GM18873 (cell line): ENCODE measurements around the gene CCDC197.

ENCODE experiments used
- ATAC-seq: cut with Tn5 transposase; IDR thresholded peaks from one replicate; pipeline ENCODE4 v1.9.1; 2021; ENCODE audit warnings: mild to moderate bottlenecking, moderate library complexity, moderate number of reproducible peaks; ENCODE audit not compliant: unreplicated experiment, low FRiP score

The CCDC197 gene

DNA sequence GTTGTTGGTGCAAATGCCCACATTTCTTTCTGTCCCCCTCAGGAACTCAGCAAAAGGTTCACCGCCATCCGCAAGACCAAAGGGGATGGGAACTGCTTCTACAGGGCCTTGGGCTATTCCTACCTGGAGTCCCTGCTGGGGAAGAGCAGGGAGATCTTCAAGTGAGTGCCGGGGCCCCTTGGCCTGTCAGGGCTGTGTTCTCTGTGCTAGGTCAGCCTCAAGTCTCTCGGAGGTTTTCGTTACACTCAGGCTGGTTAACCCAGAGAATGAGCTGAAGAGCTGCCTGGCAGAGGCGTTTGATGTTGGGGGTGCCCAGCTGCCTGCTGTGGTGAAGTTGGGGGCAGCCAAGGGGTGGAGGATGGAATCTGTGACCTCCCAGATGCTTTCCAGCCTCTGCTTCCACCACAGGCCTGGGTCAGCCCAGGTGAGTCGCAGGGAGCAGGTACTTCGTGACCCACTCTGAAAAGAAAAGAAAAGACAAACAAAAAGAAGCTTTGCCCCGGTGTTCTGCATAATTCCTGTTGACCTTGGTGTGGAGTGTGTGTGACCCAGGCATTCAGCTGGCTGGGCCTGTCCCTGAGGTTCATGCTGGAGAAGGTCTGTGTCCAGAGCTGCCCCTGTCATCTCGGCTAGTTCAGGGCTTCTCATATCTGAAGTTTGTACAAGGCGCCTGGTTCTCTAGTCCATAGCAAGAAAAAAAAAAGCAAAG lies 42.0 kb downstream of the CCDC197 start:
- no peak for ATAC-seq

- ATAC-seq = no peak
Measured at GRCh38 chr14:94040247-94040646, 43.1 kb downstream of the CCDC197 start.

DNA sequence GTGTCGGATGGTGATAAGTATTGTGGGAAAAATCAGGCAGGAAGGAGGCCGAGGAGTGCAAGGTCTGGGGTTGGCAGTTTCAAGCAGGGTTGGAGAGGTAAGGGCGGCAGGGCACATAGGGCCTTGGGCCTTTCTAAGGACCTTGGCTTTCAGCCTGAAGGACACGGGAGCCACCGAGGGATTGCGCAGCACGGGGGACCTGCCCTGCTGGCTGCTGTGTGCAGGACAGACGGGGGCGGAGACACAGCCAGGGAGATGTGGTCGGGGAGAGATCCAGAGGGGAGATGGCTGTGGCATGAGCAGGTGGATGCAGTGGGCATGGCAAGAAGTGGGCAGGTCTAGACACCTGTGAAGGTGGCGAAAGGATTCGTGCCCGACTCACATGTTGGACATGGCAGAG lies 43.7 kb downstream of the CCDC197 start:
- ATAC-seq = no peak

DNA sequence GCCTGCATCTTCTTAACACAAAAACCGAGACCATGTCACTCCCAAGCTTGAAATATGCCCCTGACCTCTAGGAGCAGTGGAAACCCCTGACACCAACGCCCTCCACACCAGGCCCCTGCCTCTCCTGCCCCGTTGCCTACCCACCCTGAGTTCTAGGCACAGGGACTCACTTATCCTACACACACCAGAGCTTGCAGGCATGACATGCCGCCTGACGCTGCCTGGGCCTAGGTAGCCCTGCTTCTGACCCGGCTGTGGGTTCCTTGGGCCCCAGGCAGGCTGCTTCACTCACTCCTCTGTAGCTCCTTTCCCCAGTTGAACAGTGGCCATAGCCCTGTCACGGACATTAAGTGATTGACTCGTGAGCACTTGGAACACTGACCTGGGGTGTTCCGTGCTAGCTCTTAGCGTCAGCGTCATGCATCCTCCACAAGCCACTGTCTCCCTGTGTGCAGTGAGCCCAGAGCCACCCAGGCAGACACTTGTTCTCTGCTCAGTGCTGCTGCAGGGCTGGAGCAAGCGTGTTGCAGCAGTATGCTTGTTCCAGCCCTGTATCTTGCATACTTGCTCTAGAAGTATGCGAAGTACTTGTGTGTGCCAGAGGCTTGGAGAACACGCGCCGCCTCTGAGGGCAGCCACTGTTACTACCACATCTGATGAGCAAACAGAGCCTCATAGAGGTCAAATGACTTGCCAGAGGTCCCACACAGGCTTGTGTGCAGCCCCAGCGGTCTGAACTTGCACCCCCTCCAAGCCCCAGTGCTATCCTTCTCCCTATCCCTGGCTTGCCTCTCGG lies 44.6 kb downstream of the CCDC197 start:
- ATAC-seq = no peak

DNA sequence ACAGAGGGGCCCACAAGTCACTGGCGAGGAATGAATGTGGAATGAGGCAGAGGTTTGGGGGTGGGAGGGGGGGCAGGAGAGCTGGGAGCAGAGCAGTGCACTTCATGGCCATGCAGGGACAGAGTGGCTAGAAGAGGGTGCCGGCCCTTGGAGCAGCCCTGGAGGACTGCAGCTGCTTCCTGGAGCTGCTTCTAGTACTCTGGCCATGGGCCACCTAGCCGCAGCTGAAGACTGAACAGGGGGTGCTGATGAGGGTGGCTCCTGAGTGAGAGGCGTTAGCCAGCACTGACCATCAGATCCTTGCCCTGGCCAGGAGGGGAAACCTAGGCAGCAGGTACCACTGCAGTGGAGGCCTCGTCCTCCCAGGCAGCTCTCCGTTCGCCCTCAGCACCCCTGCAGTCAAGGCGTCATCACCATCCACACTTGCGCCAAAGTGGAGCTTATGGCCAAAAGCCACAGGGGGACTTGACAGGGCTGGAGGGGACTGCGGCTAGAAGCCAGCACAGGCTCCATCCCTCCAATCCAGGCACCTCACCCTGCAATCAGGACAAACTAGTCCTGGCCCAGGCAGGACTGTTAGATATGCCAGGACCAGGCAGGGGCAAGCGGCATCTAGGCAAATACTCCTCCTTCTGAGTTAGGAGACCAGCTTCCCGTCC lies 45.5 kb downstream of the CCDC197 start:
- ATAC-seq = no peak

DNA sequence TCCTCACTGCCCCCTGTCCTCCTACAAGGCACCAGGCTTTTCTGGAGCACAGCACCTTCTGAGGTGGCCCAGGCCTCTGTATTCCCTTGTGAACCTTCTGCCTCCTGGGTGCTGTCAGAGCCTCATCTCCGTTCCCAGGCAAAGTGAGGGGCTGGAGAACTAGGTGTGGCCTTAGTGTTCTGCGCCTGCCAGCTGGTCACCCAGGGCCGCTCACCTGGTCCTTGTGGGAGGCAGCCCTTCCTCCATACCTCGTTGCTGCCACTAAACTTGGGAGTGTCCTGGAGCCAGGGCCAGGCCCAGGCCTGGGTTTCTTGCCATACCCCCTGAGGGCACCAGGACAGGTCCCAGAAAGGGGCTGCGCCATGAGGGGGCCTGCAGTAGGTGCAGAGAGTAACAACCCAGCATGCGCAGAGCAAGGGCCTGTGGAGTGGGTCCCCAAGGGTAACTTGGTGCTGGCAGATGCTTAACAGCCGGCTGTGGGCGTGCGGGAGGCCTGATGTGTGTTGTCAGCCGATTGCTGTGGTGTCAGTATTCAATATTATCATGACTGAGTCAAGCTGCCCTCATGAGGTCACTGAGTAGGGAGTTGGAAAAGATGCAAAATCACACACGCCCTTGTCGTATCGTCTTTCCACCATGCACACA lies 46.1 kb downstream of the CCDC197 start:
- no peak for ATAC-seq

DNA sequence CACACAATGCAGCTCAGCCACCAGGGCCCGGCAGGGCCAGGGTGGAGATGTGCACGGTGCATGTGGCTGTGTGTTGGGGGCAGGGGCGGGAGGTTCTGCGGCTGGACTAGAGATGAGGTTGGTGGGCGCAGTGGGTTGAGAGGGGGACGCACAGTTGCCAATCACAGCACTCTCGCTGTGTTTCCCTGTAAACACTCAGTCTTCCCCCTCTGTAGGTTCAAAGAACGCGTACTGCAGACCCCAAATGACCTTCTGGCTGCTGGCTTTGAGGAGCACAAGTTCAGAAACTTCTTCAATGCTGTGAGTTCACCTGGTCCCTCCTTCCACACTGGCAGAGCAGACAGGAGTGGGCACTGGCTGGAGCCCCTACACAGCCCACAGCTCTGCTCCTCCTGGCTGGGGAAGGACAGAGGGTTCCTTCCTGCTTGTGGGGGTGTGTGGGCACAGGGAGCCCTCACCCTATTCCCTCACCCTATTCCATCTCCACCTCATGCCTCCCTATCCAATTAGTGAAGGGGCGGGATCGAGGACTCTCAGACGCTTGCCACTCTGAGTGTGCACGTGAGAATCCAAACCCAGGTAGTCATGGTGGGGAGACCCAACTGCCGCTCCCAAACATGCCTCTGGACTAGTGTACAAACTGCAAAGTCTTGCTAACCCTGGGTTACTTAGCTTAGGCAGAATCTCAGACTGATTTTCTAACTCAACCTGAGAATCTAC lies 46.8 kb downstream of the CCDC197 start:
- ATAC-seq = no peak

DNA sequence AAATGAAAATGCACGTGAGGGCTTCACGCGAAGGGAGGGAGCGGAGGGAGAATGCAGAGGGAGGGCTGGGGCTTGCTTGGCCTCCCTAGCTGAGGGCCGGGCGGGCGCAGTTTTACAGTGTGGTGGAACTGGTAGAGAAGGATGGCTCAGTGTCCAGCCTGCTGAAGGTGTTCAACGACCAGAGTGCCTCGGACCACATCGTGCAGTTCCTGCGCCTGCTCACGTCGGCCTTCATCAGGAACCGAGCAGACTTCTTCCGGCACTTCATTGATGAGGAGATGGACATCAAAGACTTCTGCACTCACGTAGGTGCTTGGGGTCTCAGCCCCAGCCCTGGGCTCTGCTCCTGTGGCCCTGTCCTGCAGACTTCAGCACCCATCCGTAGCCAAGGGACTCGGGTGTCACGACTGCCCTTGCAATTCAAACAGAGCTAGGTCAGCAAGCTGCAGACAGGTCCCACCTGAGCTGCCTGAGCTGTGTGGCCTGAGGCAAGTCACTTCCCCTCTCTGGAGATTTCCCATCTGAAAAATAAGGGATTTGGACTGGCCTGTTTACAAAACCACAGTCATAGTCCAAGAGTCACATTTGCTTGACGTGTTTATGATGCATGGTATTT lies 47.5 kb downstream of the CCDC197 start:
- ATAC-seq = no peak

DNA sequence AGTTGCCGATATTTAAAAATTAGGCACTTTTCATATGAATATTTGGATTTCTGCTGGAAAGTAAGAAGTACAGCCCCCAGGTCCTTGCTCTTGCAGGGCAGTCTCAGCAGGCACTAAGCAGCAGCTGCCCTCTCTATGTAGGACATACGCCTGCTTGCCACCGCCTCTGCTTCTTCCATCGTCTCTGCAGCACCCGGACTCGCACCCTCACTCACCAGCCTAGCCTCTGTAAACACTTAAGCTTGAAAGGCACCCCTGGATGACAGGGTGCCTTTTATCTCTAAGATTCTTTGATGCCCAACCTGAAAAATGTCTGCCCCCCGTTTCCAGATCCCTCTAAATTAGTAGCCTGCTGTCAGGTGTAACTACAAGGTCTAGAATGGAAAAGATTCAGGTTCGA lies 48.0 kb downstream of the CCDC197 start:
- no peak for ATAC-seq

GRCh38 chr14:94045563-94046345 lies 48.7 kb downstream of the CCDC197 start:
- no peak for ATAC-seq

DNA sequence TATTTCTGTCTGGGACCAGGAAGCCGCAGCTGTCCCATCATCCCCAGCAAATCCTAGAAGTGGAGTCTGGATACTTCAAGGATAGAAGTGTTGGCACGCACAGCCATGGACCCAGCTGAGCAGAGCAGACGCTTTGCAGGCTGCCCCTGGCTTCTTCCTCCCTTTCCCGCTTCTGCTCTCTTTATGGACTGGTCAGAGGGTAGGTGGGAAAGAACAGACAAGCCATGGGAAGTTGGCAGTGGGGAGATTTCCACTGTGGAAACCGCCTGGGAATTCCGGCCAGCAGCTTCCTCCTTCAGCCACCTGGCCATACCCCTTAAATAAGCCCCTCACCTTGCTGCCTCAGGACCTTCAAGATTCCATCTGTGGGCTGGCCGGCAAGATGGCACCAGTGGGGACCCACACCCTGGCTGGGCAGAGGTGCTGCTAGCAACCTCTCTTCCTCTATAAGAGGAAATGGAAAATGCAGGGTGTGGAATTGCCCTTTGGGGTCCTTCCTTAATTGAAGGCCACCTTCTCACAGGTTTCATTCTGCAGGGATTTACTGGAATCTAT lies 49.7 kb downstream of the CCDC197 start:
- ATAC-seq = no peak

- ATAC-seq = no peak
Measured at GRCh38 chr14:94047581-94047980, 50.5 kb downstream of the CCDC197 start.

- ATAC-seq = no peak
Measured at GRCh38 chr14:94048691-94049624, 51.9 kb downstream of the CCDC197 start.

GRCh38 chr14:94049625-94050023 lies 52.5 kb downstream of the CCDC197 start:
- ATAC-seq = no peak

DNA sequence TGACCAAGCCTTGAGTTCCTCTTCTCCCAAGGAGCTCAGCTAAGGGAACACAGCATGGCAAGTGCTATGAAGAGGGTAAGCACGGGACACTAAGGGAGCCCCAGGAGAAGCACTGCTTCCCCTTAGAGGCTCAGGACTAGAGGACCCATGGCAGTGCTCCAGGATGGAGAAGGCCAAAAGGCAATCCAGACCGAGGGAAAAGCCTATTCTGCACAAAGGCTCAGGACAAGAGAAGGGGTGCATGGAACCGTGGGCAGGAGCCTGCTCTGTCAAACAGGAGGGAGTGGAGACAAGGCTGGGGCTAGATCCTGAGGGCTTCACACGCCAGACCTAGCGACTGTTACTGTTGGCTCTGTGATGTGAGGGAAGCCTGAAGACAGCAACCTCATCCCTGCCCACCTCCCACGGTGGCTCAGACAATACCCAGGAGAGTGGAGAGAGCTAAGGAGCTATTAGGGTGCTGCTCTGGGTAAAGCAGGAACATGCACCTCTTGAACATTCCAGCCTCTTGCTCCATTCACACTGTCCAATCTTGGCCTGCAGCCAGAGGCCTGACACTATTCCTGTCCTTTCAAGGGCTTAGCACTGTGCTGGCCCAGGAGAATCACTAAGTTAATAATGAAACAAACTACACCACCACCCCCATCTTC lies 53.3 kb downstream of the CCDC197 start:
- no peak for ATAC-seq

DNA sequence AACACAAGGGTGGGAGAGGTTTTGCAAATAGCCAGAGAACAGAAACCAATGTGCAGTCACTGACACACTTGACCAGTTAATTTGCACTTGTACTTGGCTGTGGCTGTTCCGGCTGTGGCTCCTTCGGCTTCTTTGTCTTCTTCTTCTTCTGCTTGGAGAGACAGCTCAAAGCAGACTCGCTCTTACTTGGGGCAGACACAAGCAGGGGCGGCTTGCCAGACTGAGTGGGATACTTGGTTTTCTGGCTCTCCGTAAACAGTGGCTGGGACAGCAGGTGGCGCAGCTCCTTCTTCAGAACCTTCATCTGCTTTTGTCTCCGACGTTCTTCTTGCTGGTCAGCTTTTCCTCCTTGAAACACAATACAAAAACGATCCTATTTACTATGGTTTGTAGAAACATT lies 54.0 kb downstream of the CCDC197 start:
- no peak for ATAC-seq

DNA sequence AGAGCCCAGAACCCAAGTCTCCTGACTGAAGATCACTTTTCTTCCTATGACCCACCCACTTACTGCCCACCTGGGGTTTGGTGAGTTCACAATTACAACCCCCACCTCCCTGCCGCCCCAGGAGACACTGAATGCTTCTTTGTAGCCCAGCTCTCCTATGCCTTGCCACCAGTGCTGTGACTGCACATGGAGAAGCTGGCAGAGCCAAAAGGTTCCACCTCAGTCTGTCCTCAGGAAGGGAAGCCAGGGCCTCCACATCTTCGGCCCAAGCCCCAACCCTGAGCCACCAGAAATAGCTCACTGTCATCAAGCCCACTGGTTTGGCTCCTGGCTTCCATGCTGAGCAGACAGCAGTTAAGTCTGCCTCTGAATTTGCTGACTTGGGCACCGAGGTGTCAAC lies 54.7 kb downstream of the CCDC197 start:
- ATAC-seq = no peak
